Activated CD4-positive, alpha-beta memory T cell treated with anti-CD3 and anti-CD28 coated beads for 36 hours (primary cell): ENCODE results near the gene KRTAP11-1. TPM values are rescaled to one million over a fixed set of nuclear protein-coding genes. Genes with fewer than 3 reads are reported as not detected.

ENCODE experiments used
- CTCF ChIA-PET: fragments of 350-600 bp; sonication (Branson Sonifier 250); formaldehyde crosslinking; loops from one replicate; lab custom pipeline; 2021; ENCODE audit warnings: antibody characterized with exemption, inconsistent platforms; lab: Charles Lee
- POLR2A ChIA-PET: fragments of 350-600 bp; sonication (Branson Sonifier 250); formaldehyde crosslinking; loops from one replicate; lab custom pipeline; 2021; ENCODE audit warnings: antibody characterized with exemption; lab: Charles Lee
- DNase-seq: peaks from one replicate; pipeline ENCODE4 v3.0.0-alpha.2; 2020
- H3K27ac Mint-ChIP-seq: one replicate; pipeline ENCODE4 v1.8.0; 2021; ENCODE audit warnings: mixed read lengths
- H3K27me3 Mint-ChIP-seq: one replicate; pipeline ENCODE4 v1.8.0; 2021; ENCODE audit warnings: mixed read lengths
- H3K36me3 Mint-ChIP-seq: one replicate; pipeline ENCODE4 v1.8.0; 2021; ENCODE audit warnings: mixed read lengths
- H3K4me1 Mint-ChIP-seq: one replicate; pipeline ENCODE4 v1.8.0; 2021; ENCODE audit warnings: low read depth, mixed read lengths
- H3K4me3 Mint-ChIP-seq: one replicate; pipeline ENCODE4 v1.8.0; 2021; ENCODE audit warnings: mild to moderate bottlenecking, mixed read lengths
- H3K9me3 Mint-ChIP-seq: one replicate; pipeline ENCODE4 v1.8.0; 2021; ENCODE audit warnings: mixed read lengths
- intact Hi-C: fragments of 100-400 bp; cut with micrococcal nuclease; formaldehyde crosslinking; loops from one replicate; pipeline ENCODE4 v1.15.1; 2023
- total RNA-seq, 2 experiments: library from RNA; stranded (reverse); gene quantifications; one replicate each; pipeline ENCODE4 v1.2.3, GENCODE V29; 2021

The KRTAP11-1 gene
- total RNA-seq, result not detected

GRCh38 chr21:30881480-30881879, at the start of gene KRTAP11-1:
Gene KRTAP11-1 (minus strand): TSS chr21:30881580. CDS start chr21:30881524, 56 bp downstream.
- no peak for DNase-seq
- intact Hi-C loops, result no loop called here
- ChIA-PET POLR2A (no interaction called here), CTCF (no interaction called here)
- no peak within 1 kb of the TSS for H3K27ac Mint-ChIP-seq
- no peak within 1 kb of the TSS for H3K4me3 Mint-ChIP-seq
- no peaks in the 10 kb centered on the region for H3K36me3 Mint-ChIP-seq
- peaks cover 6% of the 10 kb centered on the region for H3K27me3 Mint-ChIP-seq
- H3K9me3 Mint-ChIP-seq, result no peaks in the 10 kb centered on the region
- H3K4me1 Mint-ChIP-seq, result no peaks in the 10 kb centered on the region

- no peak overlapping the region for H3K27ac Mint-ChIP-seq
- CTCF ChIA-PET, result no interaction called here
These were observed 42.8 kb upstream of the KRTAP11-1 start for GRCh38 chr21:30924146-30924700.

GRCh38 chr21:30921129-30921528, 39.7 kb upstream of the KRTAP11-1 start:
- CTCF ChIA-PET, result no interaction called here
- peaks cover 8% of the 10 kb centered on the region for H3K27me3 Mint-ChIP-seq
- no peak overlapping the region for H3K27ac Mint-ChIP-seq
- peaks cover under 1% of the 10 kb centered on the region for H3K9me3 Mint-ChIP-seq
- no peaks in the 10 kb centered on the region for H3K4me1 Mint-ChIP-seq
- no peak for DNase-seq
- no peaks in the 10 kb centered on the region for H3K36me3 Mint-ChIP-seq
- H3K4me3 Mint-ChIP-seq, result no peak overlapping the region
- intact Hi-C loops, result no loop called here
- POLR2A ChIA-PET, result no interaction called here

More at GRCh38 chr21:30924146-30924700, 42.8 kb upstream of the KRTAP11-1 start:
- Mint-ChIP-seq H3K27me3 (peaks cover 8% of the 10 kb centered on the region), H3K9me3 (peaks cover 15% of the 10 kb centered on the region), H3K4me3 (no peak overlapping the region), H3K4me1 (no peaks in the 10 kb centered on the region), H3K36me3 (no peaks in the 10 kb centered on the region)
- DNase-seq, result no peak
- intact Hi-C loops, result no loop called here
- POLR2A ChIA-PET, result no interaction called here

- H3K9me3 Mint-ChIP-seq, result no peaks in the 10 kb centered on the region
- DNase-seq, result no peak
- H3K27ac Mint-ChIP-seq, result no peak overlapping the region
- intact Hi-C loops, result no loop called here
- H3K4me1 Mint-ChIP-seq, result no peaks in the 10 kb centered on the region
- CTCF ChIA-PET, result no interaction called here
- no peaks in the 10 kb centered on the region for H3K36me3 Mint-ChIP-seq
- POLR2A ChIA-PET, result no interaction called here
- H3K4me3 Mint-ChIP-seq, result no peak overlapping the region
- H3K27me3 Mint-ChIP-seq, result peaks cover 11% of the 10 kb centered on the region
These were observed 36.2 kb upstream of the KRTAP11-1 start for GRCh38 chr21:30917557-30917956.

GRCh38 chr21:30900881-30901280, 19.5 kb upstream of the KRTAP11-1 start:
- Mint-ChIP-seq H3K27me3 (peaks cover 12% of the 10 kb centered on the region), H3K36me3 (no peaks in the 10 kb centered on the region), H3K4me3 (no peak overlapping the region), H3K4me1 (no peaks in the 10 kb centered on the region), H3K27ac (no peak overlapping the region), H3K9me3 (no peaks in the 10 kb centered on the region)
- DNase-seq, result no peak
- POLR2A ChIA-PET, result no interaction called here
- intact Hi-C loops, result no loop called here
- CTCF ChIA-PET, result no interaction called here

GRCh38 chr21:30882866-30883597, 1.7 kb upstream of the KRTAP11-1 start:
- Mint-ChIP-seq H3K4me3 (no peak overlapping the region), H3K36me3 (no peaks in the 10 kb centered on the region), H3K4me1 (no peaks in the 10 kb centered on the region), H3K27ac (no peak overlapping the region), H3K27me3 (peaks cover 1% of the 10 kb centered on the region), H3K9me3 (no peaks in the 10 kb centered on the region)
- intact Hi-C loops, result no loop called here
- DNase-seq, result no peak
- ChIA-PET CTCF (no interaction called here), POLR2A (no interaction called here)

- no peak overlapping the region for H3K27ac Mint-ChIP-seq
- no peaks in the 10 kb centered on the region for H3K4me1 Mint-ChIP-seq
- H3K27me3 Mint-ChIP-seq, result peaks cover 6% of the 10 kb centered on the region
- POLR2A ChIA-PET, result no interaction called here
- no peak for DNase-seq
- intact Hi-C loops, result no loop called here
- H3K4me3 Mint-ChIP-seq, result no peak overlapping the region
- no peaks in the 10 kb centered on the region for H3K9me3 Mint-ChIP-seq
- no peaks in the 10 kb centered on the region for H3K36me3 Mint-ChIP-seq
- CTCF ChIA-PET, result no interaction called here
These were observed 466 bp downstream of the KRTAP11-1 start for GRCh38 chr21:30880914-30881313.

- Mint-ChIP-seq H3K36me3 (no peaks in the 10 kb centered on the region), H3K4me3 (no peak overlapping the region), H3K9me3 (no peaks in the 10 kb centered on the region), H3K27me3 (peaks cover 5% of the 10 kb centered on the region), H3K27ac (no peak overlapping the region), H3K4me1 (no peaks in the 10 kb centered on the region)
- intact Hi-C loops, result no loop called here
- CTCF ChIA-PET, result no interaction called here
- DNase-seq, result no peak
- POLR2A ChIA-PET, result no interaction called here
These were observed 6.9 kb downstream of the KRTAP11-1 start for GRCh38 chr21:30874526-30874925.

- H3K9me3 Mint-ChIP-seq, result no peaks in the 10 kb centered on the region
- H3K4me3 Mint-ChIP-seq, result no peak overlapping the region
- no peak overlapping the region for H3K27ac Mint-ChIP-seq
- POLR2A ChIA-PET, result no interaction called here
- CTCF ChIA-PET, result interaction anchor here (0.7 to 2.1 kb wide), 3 partner anchors 9 to 16 kb away, joined by 3 to 8 read pairs (median 5); no protein-coding TSS in a partner anchor
- no peaks in the 10 kb centered on the region for H3K36me3 Mint-ChIP-seq
- peaks cover 7% of the 10 kb centered on the region for H3K27me3 Mint-ChIP-seq
- intact Hi-C loops, result no loop called here
- no peaks in the 10 kb centered on the region for H3K4me1 Mint-ChIP-seq
- DNase-seq, result no peak
These were observed 33.5 kb downstream of the KRTAP11-1 start for GRCh38 chr21:30847627-30848500.

- ChIA-PET CTCF (no interaction called here), POLR2A (no interaction called here)
- H3K36me3 Mint-ChIP-seq, result no peaks in the 10 kb centered on the region
- intact Hi-C loops, result no loop called here
- no peak for DNase-seq
- no peaks in the 10 kb centered on the region for H3K4me1 Mint-ChIP-seq
- H3K9me3 Mint-ChIP-seq, result no peaks in the 10 kb centered on the region
- H3K4me3 Mint-ChIP-seq, result no peak overlapping the region
- peaks cover 6% of the 10 kb centered on the region for H3K27me3 Mint-ChIP-seq
- no peak overlapping the region for H3K27ac Mint-ChIP-seq
These were observed 38.4 kb downstream of the KRTAP11-1 start for GRCh38 chr21:30842990-30843389.

GRCh38 chr21:30839304-30839703, 42.1 kb downstream of the KRTAP11-1 start:
- H3K9me3 Mint-ChIP-seq, result no peaks in the 10 kb centered on the region
- H3K27me3 Mint-ChIP-seq, result peaks cover 10% of the 10 kb centered on the region
- H3K4me3 Mint-ChIP-seq, result no peak overlapping the region
- H3K27ac Mint-ChIP-seq, result no peak overlapping the region
- H3K36me3 Mint-ChIP-seq, result no peaks in the 10 kb centered on the region
- ChIA-PET CTCF (interaction anchor here (0.6 to 1.8 kb wide), 9 partner anchors 10 to 1144 kb away, joined by 3 to 12 read pairs (median 4); partner anchors contain the start of gene KRTAP7-1), POLR2A (no interaction called here)
- H3K4me1 Mint-ChIP-seq, result no peaks in the 10 kb centered on the region
- intact Hi-C loops, result loop anchor here (2.0 to 10.0 kb wide), 2 partner anchors 247 to 765 kb away; no protein-coding TSS in a partner anchor
- DNase-seq, result peak; percentile 51

GRCh38 chr21:30838536-30838935, 42.8 kb downstream of the KRTAP11-1 start:
- Mint-ChIP-seq H3K9me3 (no peaks in the 10 kb centered on the region), H3K36me3 (no peaks in the 10 kb centered on the region), H3K4me1 (no peaks in the 10 kb centered on the region), H3K27me3 (peaks cover 14% of the 10 kb centered on the region), H3K4me3 (no peak overlapping the region), H3K27ac (no peak overlapping the region)
- ChIA-PET CTCF (interaction anchor here (1.4 to 1.8 kb wide), 3 partner anchors 10 to 246 kb away, joined by 4 to 12 read pairs (median 8); no protein-coding TSS in a partner anchor), POLR2A (no interaction called here)
- no peak for DNase-seq
- intact Hi-C loops, result loop anchor here (2.0 to 10.0 kb wide), 2 partner anchors 248 to 766 kb away; no protein-coding TSS in a partner anchor
